Panc1 (cell line): ENCODE data around the gene ZMAT5. TPM values are rescaled to one million over a fixed set of nuclear protein-coding genes. Genes with fewer than 3 reads are reported as not detected.

ENCODE experiments used
- ATAC-seq: fragments of 200-7000 bp; cut with Tn5 transposase; 2 replicates; pipeline ENCODE4 v1.9.1; 2020; ENCODE audit warnings: mild to moderate bottlenecking, moderate library complexity
- BruUV-seq: library from RNA; stranded (reverse); fragments of 400-500 nt; replicated peaks from 2 replicates; lab custom pipeline; 2021; lab: Mats Ljungman, UMichigan
- CTCF ChIA-PET: fragments of 300-600 bp; sonication (Branson Sonifier 250); formaldehyde crosslinking; loops from one replicate; lab custom pipeline; 2022; ENCODE audit warnings: antibody characterized with exemption; lab: Charles Lee
- POLR2A ChIA-PET: fragments of 300-600 bp; sonication (Branson Sonifier 250); formaldehyde crosslinking; loops from one replicate; lab custom pipeline; 2022; ENCODE audit warnings: antibody characterized with exemption; lab: Charles Lee
- DNase-seq: peaks from one replicate; pipeline ENCODE4 v3.0.0-alpha.2; 2010; ENCODE audit warnings: low read depth, low spot score
- H3K27ac ChIP-seq: 2 replicates; pipeline ENCODE4 v1.5.1; 2011; ENCODE audit warnings: mild to moderate bottlenecking, low read length, inconsistent platforms
- H3K27me3 ChIP-seq: fragments of 200-500 bp; sonication (Bioruptor generic); 2 replicates; pipeline ENCODE4 v1.6.0; 2014; ENCODE audit warnings: low read length, inconsistent platforms; ENCODE audit not compliant: control insufficient read depth, insufficient read depth
- H3K36me3 ChIP-seq: fragments of 200-500 bp; sonication (Bioruptor generic); 2 replicates; pipeline ENCODE4 v1.5.1; 2014; ENCODE audit warnings: inconsistent platforms, mild to moderate bottlenecking, low read length, moderate library complexity; ENCODE audit not compliant: control insufficient read depth, insufficient read depth
- H3K4me1 ChIP-seq: 2 replicates; pipeline ENCODE4 v1.5.1; 2011; ENCODE audit warnings: inconsistent platforms, mild to moderate bottlenecking, low read length, moderate library complexity; ENCODE audit not compliant: control insufficient read depth, insufficient read depth
- H3K4me3 ChIP-seq, 2 experiments: 2 replicates each; pipeline ENCODE4 v1.5.1; 2011 to 2012; ENCODE audit warnings: low read depth in 2 of 2, low read length in 2 of 2, mild to moderate bottlenecking in 2 of 2, inconsistent platforms in 1 of 2, moderate library complexity in 1 of 2
- H3K9me3 ChIP-seq: fragments of 200-500 bp; sonication (Bioruptor generic); 2 replicates; pipeline ENCODE4 v1.5.1; 2014; ENCODE audit warnings: low read depth, mild to moderate bottlenecking, inconsistent platforms, low read length, moderate library complexity; ENCODE audit not compliant: control insufficient read depth, insufficient read depth
- POLR2AphosphoS5 ChIP-seq: IDR thresholded peaks from 2 replicates; pipeline ENCODE4 v1.6.1; 2012; ENCODE audit warnings: mild to moderate bottlenecking, low read depth, low read length, moderate library complexity
- SIN3A ChIP-seq: IDR thresholded peaks from 2 replicates; pipeline ENCODE4 v1.6.1; 2012; ENCODE audit warnings: low read depth, mild to moderate bottlenecking, low read length, moderate library complexity, borderline replicate concordance; ENCODE audit not compliant: insufficient read depth
- TCF7L2 ChIP-seq: IDR thresholded peaks from 2 replicates; pipeline ENCODE4 v1.6.1; 2011; ENCODE audit warnings: mild to moderate bottlenecking, low read depth, low read length, inconsistent platforms
- in situ Hi-C: cut with HindIII; loops from 2 replicates; pipeline ENCODE4 v1.10.0; 2016; ENCODE audit warnings: low sequenced_read_pairs, low pct_unique_long_range_greater_than_20kb
- intact Hi-C: fragments of 100-400 bp; cut with micrococcal nuclease; formaldehyde crosslinking; loops from one replicate; pipeline ENCODE4 v1.10.0; 2022; ENCODE audit not compliant: unreplicated experiment
- total RNA-seq: library from RNA; stranded (reverse); gene quantifications from one replicate; pipeline ENCODE4 v1.2.1, GENCODE V29; 2021; ENCODE audit not compliant: unreplicated experiment
- TF ChIP-seq, protein P1 (sequence below), 2 experiments: IDR thresholded peaks; 2 replicates each; pipeline ENCODE4 v1.6.1; 2011 to 2012; ENCODE audit warnings: low read depth in 2 of 2, control low read depth in 1 of 2, low read length in 1 of 2, mild to moderate bottlenecking in 1 of 2, moderate library complexity in 1 of 2; ENCODE audit not compliant: insufficient read depth in 1 of 2
- TF ChIP-seq, protein P2 (sequence below): fragments of 450-650 bp; IDR thresholded peaks from 2 replicates; pipeline ENCODE4 v1.5.1; 2017; ENCODE audit warnings: mild to moderate bottlenecking

Gene ZMAT5
- total RNA-seq, 1 experiment from 2014 or later, result 22.4 TPM

DNA sequence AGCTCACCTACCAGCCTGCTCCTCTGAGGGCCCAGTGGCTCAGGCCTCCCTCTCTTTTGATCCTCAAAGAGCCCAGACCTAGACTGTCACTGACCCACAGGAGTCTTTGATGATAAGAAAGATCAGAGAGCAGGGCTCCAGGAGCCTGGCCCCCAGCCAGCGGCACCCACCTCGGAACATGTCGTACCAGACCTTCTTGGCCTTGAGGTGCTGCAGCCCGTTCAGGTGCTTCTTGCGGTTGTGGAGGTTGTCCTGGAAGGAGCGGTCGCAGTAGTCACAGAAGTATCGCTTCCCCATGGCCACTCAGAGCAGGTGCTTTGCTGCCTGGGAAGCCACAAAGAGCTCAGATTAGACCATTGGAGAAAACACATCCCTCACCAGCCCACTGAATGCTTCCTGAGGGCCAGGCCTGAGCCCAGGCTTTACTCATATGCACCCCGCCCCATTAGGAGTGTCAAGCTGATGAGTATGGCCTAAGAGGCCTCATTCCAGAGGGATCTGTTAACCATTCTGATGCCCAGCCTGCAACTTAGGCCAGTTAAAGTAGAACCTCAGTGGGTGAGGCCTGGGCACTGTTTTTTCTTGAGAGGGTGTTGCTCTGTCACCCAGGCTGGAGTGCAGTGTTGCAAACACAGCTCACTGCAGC, 18.4 kb downstream of the ZMAT5 start:
- no peaks in the 10 kb centered on the region for H3K27me3 ChIP-seq
- ChIA-PET CTCF (no interaction called here), POLR2A (no interaction called here)
- no peak overlapping the region for H3K27ac ChIP-seq
- BruUV-seq, result no TSS peak
- TF ChIP-seq SIN3A (no peak), TCF7L2 (no peak), POLR2AphosphoS5 (no peak)
- TF ChIP-seq, protein P1, sequence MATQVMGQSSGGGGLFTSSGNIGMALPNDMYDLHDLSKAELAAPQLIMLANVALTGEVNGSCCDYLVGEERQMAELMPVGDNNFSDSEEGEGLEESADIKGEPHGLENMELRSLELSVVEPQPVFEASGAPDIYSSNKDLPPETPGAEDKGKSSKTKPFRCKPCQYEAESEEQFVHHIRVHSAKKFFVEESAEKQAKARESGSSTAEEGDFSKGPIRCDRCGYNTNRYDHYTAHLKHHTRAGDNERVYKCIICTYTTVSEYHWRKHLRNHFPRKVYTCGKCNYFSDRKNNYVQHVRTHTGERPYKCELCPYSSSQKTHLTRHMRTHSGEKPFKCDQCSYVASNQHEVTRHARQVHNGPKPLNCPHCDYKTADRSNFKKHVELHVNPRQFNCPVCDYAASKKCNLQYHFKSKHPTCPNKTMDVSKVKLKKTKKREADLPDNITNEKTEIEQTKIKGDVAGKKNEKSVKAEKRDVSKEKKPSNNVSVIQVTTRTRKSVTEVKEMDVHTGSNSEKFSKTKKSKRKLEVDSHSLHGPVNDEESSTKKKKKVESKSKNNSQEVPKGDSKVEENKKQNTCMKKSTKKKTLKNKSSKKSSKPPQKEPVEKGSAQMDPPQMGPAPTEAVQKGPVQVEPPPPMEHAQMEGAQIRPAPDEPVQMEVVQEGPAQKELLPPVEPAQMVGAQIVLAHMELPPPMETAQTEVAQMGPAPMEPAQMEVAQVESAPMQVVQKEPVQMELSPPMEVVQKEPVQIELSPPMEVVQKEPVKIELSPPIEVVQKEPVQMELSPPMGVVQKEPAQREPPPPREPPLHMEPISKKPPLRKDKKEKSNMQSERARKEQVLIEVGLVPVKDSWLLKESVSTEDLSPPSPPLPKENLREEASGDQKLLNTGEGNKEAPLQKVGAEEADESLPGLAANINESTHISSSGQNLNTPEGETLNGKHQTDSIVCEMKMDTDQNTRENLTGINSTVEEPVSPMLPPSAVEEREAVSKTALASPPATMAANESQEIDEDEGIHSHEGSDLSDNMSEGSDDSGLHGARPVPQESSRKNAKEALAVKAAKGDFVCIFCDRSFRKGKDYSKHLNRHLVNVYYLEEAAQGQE (IDR thresholded peaks at IDR 0.05; ENCODE audit: insufficient read depth in 1 of 2, low read depth in 2 of 2, low read length in 1 of 2), result no peak
- TF ChIP-seq, protein P2, sequence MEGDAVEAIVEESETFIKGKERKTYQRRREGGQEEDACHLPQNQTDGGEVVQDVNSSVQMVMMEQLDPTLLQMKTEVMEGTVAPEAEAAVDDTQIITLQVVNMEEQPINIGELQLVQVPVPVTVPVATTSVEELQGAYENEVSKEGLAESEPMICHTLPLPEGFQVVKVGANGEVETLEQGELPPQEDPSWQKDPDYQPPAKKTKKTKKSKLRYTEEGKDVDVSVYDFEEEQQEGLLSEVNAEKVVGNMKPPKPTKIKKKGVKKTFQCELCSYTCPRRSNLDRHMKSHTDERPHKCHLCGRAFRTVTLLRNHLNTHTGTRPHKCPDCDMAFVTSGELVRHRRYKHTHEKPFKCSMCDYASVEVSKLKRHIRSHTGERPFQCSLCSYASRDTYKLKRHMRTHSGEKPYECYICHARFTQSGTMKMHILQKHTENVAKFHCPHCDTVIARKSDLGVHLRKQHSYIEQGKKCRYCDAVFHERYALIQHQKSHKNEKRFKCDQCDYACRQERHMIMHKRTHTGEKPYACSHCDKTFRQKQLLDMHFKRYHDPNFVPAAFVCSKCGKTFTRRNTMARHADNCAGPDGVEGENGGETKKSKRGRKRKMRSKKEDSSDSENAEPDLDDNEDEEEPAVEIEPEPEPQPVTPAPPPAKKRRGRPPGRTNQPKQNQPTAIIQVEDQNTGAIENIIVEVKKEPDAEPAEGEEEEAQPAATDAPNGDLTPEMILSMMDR, result no peak
- ATAC-seq, result no peak
- in situ Hi-C loops (no loop called here), intact Hi-C loops (no loop called here)
- DNase-seq, result no peak
- no peaks in the 10 kb centered on the region for H3K9me3 ChIP-seq
- no peaks in the 10 kb centered on the region for H3K36me3 ChIP-seq
- no peak overlapping the region for H3K4me3 ChIP-seq
- H3K4me1 ChIP-seq, result no peaks in the 10 kb centered on the region

DNA sequence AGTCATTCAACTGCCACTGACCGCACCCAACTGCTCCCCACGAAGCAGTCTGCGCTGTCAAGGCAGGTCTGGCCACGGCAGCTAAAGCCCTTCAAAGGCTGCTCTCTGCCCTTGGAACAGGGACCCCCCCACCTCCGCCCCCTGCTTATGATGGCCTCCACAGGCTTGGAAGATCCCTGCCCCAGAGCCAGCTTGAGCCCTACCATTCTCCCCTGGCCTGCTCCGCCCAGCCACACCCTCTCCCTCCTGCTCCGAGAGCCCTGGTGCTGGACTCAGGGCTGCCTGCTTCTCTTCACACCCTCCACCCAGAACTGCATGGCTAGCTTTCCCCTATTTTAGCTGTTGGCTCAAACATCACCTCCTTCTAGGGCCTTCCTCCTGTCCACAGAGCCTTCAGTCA, 19.0 kb downstream of the ZMAT5 start:
- Histone ChIP-seq H3K4me1 (no peaks in the 10 kb centered on the region), H3K27ac (no peak overlapping the region), H3K27me3 (no peaks in the 10 kb centered on the region), H3K9me3 (no peaks in the 10 kb centered on the region), H3K4me3 (no peak overlapping the region), H3K36me3 (no peaks in the 10 kb centered on the region)
- TF ChIP-seq POLR2AphosphoS5, result no peak
- no TSS peak for BruUV-seq
- ChIA-PET POLR2A (no interaction called here), CTCF (no interaction called here)
- DNase-seq (no peak), ATAC-seq (no peak)
- in situ Hi-C loops, result no loop called here
- intact Hi-C loops, result no loop called here

DNA sequence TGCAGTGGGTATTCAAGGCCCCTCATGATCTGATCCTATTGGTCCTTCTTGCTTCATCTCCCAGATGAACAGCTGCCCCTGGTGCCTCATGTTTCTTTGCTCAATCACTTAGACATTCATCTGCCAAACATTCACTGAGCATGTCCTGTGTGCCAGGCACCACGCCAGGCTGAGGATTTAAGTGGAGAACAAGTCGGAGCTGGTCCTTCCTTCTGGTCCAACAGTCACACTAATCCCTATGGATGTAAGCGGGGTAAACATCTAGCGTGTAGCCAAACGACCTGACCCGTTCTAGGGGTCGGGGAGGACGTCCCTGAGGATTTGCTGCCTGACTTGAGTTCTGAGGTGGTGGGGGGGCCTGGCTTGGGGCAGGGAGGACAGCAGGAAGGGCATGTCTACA, 21.9 kb downstream of the ZMAT5 start:
- TF ChIP-seq, protein P1 (IDR thresholded peaks at IDR 0.05; ENCODE audit: insufficient read depth in 1 of 2, low read depth in 2 of 2, low read length in 1 of 2), result no peak
- no peak for TF ChIP-seq POLR2AphosphoS5
- TF ChIP-seq TCF7L2, result no peak
- TF ChIP-seq, protein P2, result no peak
- no peak for TF ChIP-seq SIN3A
- intact Hi-C loops, result no loop called here

More for the DNA sequence above, 21.9 kb downstream of the ZMAT5 start:
- DNase-seq, result no peak
- POLR2A ChIA-PET, result interaction anchor here (0.7 kb wide), 1 partner anchor 202 kb away, joined by 4 read pairs; no protein-coding TSS in a partner anchor
- H3K4me1 ChIP-seq, result no peaks in the 10 kb centered on the region
- no peaks in the 10 kb centered on the region for H3K36me3 ChIP-seq
- no peak overlapping the region for H3K27ac ChIP-seq
- H3K9me3 ChIP-seq, result no peaks in the 10 kb centered on the region
- CTCF ChIA-PET, result no interaction called here
- in situ Hi-C loops, result no loop called here
- H3K4me3 ChIP-seq, result no peak overlapping the region
- ATAC-seq, result no peak
- no peaks in the 10 kb centered on the region for H3K27me3 ChIP-seq
- BruUV-seq, result no TSS peak
